Neural cell (in vitro differentiated cells): ENCODE measurements around the gene SKI. TPM values are rescaled to one million over a fixed set of nuclear protein-coding genes. Genes with fewer than 3 reads are reported as not detected.

Experiments
- H2AFZ ChIP-seq: fragments of 200-600, 300-800 bp; sonication (generic), shearing (Covaris generic); 2 replicates; pipeline ENCODE4 v1.6.0; 2014; ENCODE audit warnings: low read depth, mild to moderate bottlenecking, antibody characterized with exemption, low read length, moderate library complexity
- H3F3A ChIP-seq: fragments of 200-600 bp; shearing (Covaris generic); 2 replicates; pipeline ENCODE4 v1.6.1; 2016; ENCODE audit warnings: mild to moderate bottlenecking, moderate library complexity, mixed read lengths, antibody characterized with exemption, low read length; ENCODE audit not compliant: insufficient read depth, poor library complexity, severe bottlenecking
- H3K27ac ChIP-seq: fragments of 200-600, 300-800 bp; sonication (generic), shearing (Covaris generic); 2 replicates; pipeline ENCODE4 v1.5.1; 2014; ENCODE audit warnings: mild to moderate bottlenecking, low read length, moderate library complexity
- H3K27me3 ChIP-seq: fragments of 300-800, 200-600 bp; sonication (generic), shearing (Covaris generic); 2 replicates; pipeline ENCODE4 v1.6.0; 2014; ENCODE audit warnings: mild to moderate bottlenecking, low read depth, low read length, moderate library complexity; ENCODE audit not compliant: insufficient read depth
- H3K36me3 ChIP-seq: fragments of 300-800, 200-600 bp; sonication (generic), shearing (Covaris generic); 2 replicates; pipeline ENCODE4 v1.5.1; 2014; ENCODE audit warnings: mild to moderate bottlenecking, antibody characterized with exemption, low read length, moderate library complexity; ENCODE audit not compliant: insufficient read depth
- H3K4me2 ChIP-seq: fragments of 300-800, 200-600 bp; sonication (generic), shearing (Covaris generic); 2 replicates; pipeline ENCODE4 v1.6.0; 2014; ENCODE audit warnings: mild to moderate bottlenecking, low read length
- H3K4me3 ChIP-seq: fragments of 300-800, 200-600 bp; sonication (generic), shearing (Covaris generic); 2 replicates; pipeline ENCODE4 v1.5.1; 2014; ENCODE audit warnings: mild to moderate bottlenecking, low read length, moderate library complexity
- H3K79me2 ChIP-seq: fragments of 200-600 bp; shearing (Covaris generic); replicated peaks from 2 replicates; pipeline ENCODE4 v1.6.0; 2014; ENCODE audit warnings: mild to moderate bottlenecking, low read length, moderate library complexity; ENCODE audit not compliant: insufficient read depth
- H3K9ac ChIP-seq: fragments of 300-800, 200-600 bp; sonication (generic), shearing (Covaris generic); 2 replicates; pipeline ENCODE4 v1.6.1; 2016; ENCODE audit warnings: mild to moderate bottlenecking, low read length, mixed read lengths
- H3K9me2 ChIP-seq: fragments of 200-600 bp; shearing (Covaris generic); 2 replicates; pipeline ENCODE4 v1.6.1; 2016; ENCODE audit warnings: mild to moderate bottlenecking, low read length, mixed read lengths; ENCODE audit not compliant: insufficient read depth
- H3K9me3 ChIP-seq: fragments of 200-600, 300-800 bp; sonication (generic), shearing (Covaris generic); 2 replicates; pipeline ENCODE4 v1.6.1; 2016; ENCODE audit warnings: mild to moderate bottlenecking, mixed run types, low read length, moderate library complexity, mixed read lengths
- H4K20me1 ChIP-seq: fragments of 200-600 bp; shearing (Covaris generic); 2 replicates; pipeline ENCODE4 v1.6.1; 2016; ENCODE audit warnings: mild to moderate bottlenecking, mixed run types; ENCODE audit not compliant: insufficient read depth
- EP300 ChIP-seq: fragments of 450-650 bp; conservative IDR thresholded peaks from 2 replicates; pipeline ENCODE4 v1.6.1; 2014; ENCODE audit warnings: antibody characterized with exemption, mild to moderate bottlenecking, moderate library complexity; ENCODE audit not compliant: poor library complexity, severe bottlenecking
- EZH2 ChIP-seq: fragments of 200-600, 300-800 bp; shearing (Covaris generic), sonication (generic); IDR thresholded peaks from 2 replicates; pipeline ENCODE4 v1.6.1; 2014; ENCODE audit warnings: antibody characterized with exemption, low read length, borderline replicate concordance, mild to moderate bottlenecking; ENCODE audit not compliant: insufficient read depth, poor library complexity, severe bottlenecking
- MXI1 ChIP-seq: fragments of 450-650 bp; conservative IDR thresholded peaks from 2 replicates; pipeline ENCODE4 v1.6.1; 2014; ENCODE audit warnings: antibody characterized with exemption, mild to moderate bottlenecking; ENCODE audit not compliant: poor library complexity, severe bottlenecking
- POLR2AphosphoS5 ChIP-seq: IDR thresholded peaks from 2 replicates; pipeline ENCODE4 v1.6.1; 2012
- RAD21 ChIP-seq: fragments of 450-650 bp; conservative IDR thresholded peaks from 2 replicates; pipeline ENCODE4 v1.6.1; 2014; ENCODE audit warnings: antibody characterized with exemption, mild to moderate bottlenecking, moderate library complexity
- REST ChIP-seq: IDR thresholded peaks from 2 replicates; pipeline ENCODE4 v1.6.1; 2012; ENCODE audit warnings: borderline replicate concordance
- SMC3 ChIP-seq: fragments of 450-650 bp; conservative IDR thresholded peaks from 2 replicates; pipeline ENCODE4 v1.6.1; 2014; ENCODE audit warnings: antibody characterized with exemption, mild to moderate bottlenecking, moderate library complexity; ENCODE audit not compliant: poor library complexity
- TAF1 ChIP-seq: IDR thresholded peaks from 2 replicates; pipeline ENCODE4 v1.6.1; 2012; ENCODE audit warnings: low read depth
- polyA plus RNA-seq: library from polyadenylated mRNA; depleted of rRNA; stranded (reverse); fragments of >200 nt; gene quantifications from 2 replicates; pipeline ENCODE4 v1.2.3, GENCODE V29; 2014
- TF ChIP-seq, protein P1 (sequence below): fragments of 450-650 bp; IDR thresholded peaks from 2 replicates; pipeline ENCODE4 v1.5.1; 2014; ENCODE audit warnings: antibody characterized with exemption, mild to moderate bottlenecking, moderate library complexity; ENCODE audit not compliant: poor library complexity, severe bottlenecking

Gene SKI
- polyA plus RNA-seq, 1 donor from 2014 or later, result 4.1 TPM

- Histone ChIP-seq H3K4me3 (no peak overlapping the region), H3K36me3 (no peaks in the 10 kb centered on the region), H3K27me3 (no peaks in the 10 kb centered on the region), H3K4me2 (no peak overlapping the region), H2AFZ (no peak overlapping the region), H3K9me3 (no peaks in the 10 kb centered on the region), H3K9ac (no peak overlapping the region), H4K20me1 (no peaks in the 10 kb centered on the region), H3K27ac (no peak overlapping the region), H3K9me2 (no peaks in the 10 kb centered on the region), H3K79me2 (no peaks in the 10 kb centered on the region), H3F3A (no peaks in the 10 kb centered on the region)
- TF ChIP-seq, protein P1, sequence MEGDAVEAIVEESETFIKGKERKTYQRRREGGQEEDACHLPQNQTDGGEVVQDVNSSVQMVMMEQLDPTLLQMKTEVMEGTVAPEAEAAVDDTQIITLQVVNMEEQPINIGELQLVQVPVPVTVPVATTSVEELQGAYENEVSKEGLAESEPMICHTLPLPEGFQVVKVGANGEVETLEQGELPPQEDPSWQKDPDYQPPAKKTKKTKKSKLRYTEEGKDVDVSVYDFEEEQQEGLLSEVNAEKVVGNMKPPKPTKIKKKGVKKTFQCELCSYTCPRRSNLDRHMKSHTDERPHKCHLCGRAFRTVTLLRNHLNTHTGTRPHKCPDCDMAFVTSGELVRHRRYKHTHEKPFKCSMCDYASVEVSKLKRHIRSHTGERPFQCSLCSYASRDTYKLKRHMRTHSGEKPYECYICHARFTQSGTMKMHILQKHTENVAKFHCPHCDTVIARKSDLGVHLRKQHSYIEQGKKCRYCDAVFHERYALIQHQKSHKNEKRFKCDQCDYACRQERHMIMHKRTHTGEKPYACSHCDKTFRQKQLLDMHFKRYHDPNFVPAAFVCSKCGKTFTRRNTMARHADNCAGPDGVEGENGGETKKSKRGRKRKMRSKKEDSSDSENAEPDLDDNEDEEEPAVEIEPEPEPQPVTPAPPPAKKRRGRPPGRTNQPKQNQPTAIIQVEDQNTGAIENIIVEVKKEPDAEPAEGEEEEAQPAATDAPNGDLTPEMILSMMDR, result no peak
- no peak for TF ChIP-seq SMC3
- no peak for TF ChIP-seq MXI1
- TF ChIP-seq TAF1, result no peak
- no peak for TF ChIP-seq POLR2AphosphoS5
- TF ChIP-seq RAD21, result no peak
Measured at GRCh38 chr1:2202843-2203601, 25.1 kb upstream of the SKI start.

- H3K4me3 ChIP-seq, result peak overlapping the region; percentile 59
- peak overlapping the region; percentile 47 for H3K9ac ChIP-seq
- no peaks in the 10 kb centered on the region for H3K27me3 ChIP-seq
- no peaks in the 10 kb centered on the region for H3K9me3 ChIP-seq
- H3K27ac ChIP-seq, result no peak overlapping the region
- H3F3A ChIP-seq, result no peaks in the 10 kb centered on the region
- TF ChIP-seq REST, result no peak
- TF ChIP-seq EP300, result no peak
- no peak for TF ChIP-seq EZH2
- TF ChIP-seq TAF1, result no peak
- no peak for TF ChIP-seq MXI1
- TF ChIP-seq RAD21, result no peak
- TF ChIP-seq, protein P1, result no peak
- no peak for TF ChIP-seq POLR2AphosphoS5
- TF ChIP-seq SMC3, result no peak
- no peaks in the 10 kb centered on the region for H4K20me1 ChIP-seq
- no peak overlapping the region for H2AFZ ChIP-seq
- no peak overlapping the region for H3K4me2 ChIP-seq
- H3K36me3 ChIP-seq, result no peaks in the 10 kb centered on the region
- no peaks in the 10 kb centered on the region for H3K79me2 ChIP-seq
- no peaks in the 10 kb centered on the region for H3K9me2 ChIP-seq
Measured at GRCh38 chr1:2203671-2204414, 24.3 kb upstream of the SKI start.
